ENCODE results near the gene CD36. TPM values are rescaled to one million over a fixed set of nuclear protein-coding genes. Genes with fewer than 3 reads are reported as not detected.
A peak's percentile ranks its signal among the peaks of the same experiment; 100 is the strongest.

CD36 gene
- total RNA-seq, 8 experiments from 2014 or later = 0.22 to 98.4 (median 0.80) TPM

GRCh38 chr7:80611353-80611752 lies 27.1 kb upstream of the CD36 start:
- in situ Hi-C loops (cut with MboI; ENCODE audit: low pct_unique_long_range_greater_than_20kb in 2 of 9, low sequenced_read_pairs in 9 of 9, unreplicated experiment in 9 of 9) = no loop called here
- Histone ChIP-seq H3K4me1 (replicated peaks in 1 of 2) (peaks cover 6 to 8% of the 10 kb centered on the region in 2 donors), H3K27ac (no peak overlapping the region), H3K4me3 (no peak overlapping the region)
- WGBS, 10 experiments = 92 to 100% (median 100%) methylated on average over 1 to 3 of the region's 3 CpGs; no CpG with 5 or more reads in 2 of the 10 experiments
- ATAC-seq (replicated peaks in 6 of 8) = no peak

DNA sequence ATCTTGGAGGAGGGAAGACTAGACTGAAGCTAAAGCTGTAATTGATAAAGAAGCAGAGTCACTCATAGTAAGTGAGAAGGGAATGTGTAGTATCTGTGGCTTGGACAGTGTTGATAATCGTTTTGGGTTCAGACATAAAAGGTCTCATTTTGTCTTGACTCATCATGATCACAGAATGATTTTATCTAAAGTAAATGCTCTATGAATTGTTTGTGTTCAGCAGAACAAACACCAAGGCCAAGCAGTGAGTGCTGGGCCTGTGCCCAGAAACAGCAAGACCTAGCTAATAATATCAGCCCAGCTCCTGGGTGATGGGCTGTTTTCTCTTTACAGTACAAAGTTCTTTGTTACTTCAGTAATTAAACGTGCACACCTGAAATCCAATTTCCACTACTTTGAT lies 26.7 kb upstream of the CD36 start:
- no peak overlapping the region for H3K4me3 ChIP-seq
- H3K27ac ChIP-seq = no peak overlapping the region
- H3K4me1 ChIP-seq (replicated peaks in 1 of 2) = peaks cover 8% of the 10 kb centered on the region in 2 donors
- WGBS, 10 experiments = 8 to 86% (median 67%) methylated on average over 1 to 2 of the region's 2 CpGs; no CpG with 5 or more reads in 2 of the 10 experiments
- in situ Hi-C loops (cut with MboI; ENCODE audit: low pct_unique_long_range_greater_than_20kb in 2 of 9, low sequenced_read_pairs in 9 of 9, unreplicated experiment in 9 of 9) = no loop called here
- ATAC-seq (replicated peaks in 6 of 8) = peak in 1 of 8 experiments; percentile 75

DNA sequence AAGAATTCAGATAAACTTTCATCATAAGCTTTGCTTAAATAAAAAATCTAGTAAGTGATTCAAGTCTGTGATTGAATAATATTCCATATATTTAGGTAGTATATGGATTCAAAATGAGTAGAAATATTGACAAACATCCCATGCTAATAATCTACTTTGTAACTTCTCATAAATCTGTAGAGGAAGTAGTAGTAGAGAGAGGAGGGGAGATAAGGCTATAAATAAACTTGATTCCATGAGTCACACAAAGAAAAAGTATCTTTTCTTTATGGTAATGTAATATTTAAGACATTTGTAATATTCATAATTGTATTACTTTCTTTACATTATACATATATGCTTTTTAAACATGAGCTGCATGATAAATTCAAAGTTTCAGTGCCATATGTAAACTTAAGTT lies 25.6 kb upstream of the CD36 start:
- in situ Hi-C loops (cut with MboI; ENCODE audit: low pct_unique_long_range_greater_than_20kb in 2 of 9, low sequenced_read_pairs in 9 of 9, unreplicated experiment in 9 of 9) = no loop called here
- H3K4me3 ChIP-seq = no peak overlapping the region
- peaks cover 4 to 8% of the 10 kb centered on the region in 2 donors for H3K4me1 ChIP-seq (replicated peaks in 1 of 2)
- peak in 1 of 8 experiments; percentile 35 for ATAC-seq (replicated peaks in 6 of 8)
- no peak overlapping the region for H3K27ac ChIP-seq

GRCh38 chr7:80613519-80613918 lies 24.9 kb upstream of the CD36 start:
- WGBS, 10 experiments = 83 to 100% (median 92%) methylated on average over 1 of the region's 1 CpG; no CpG with 5 or more reads in 3 of the 10 experiments
- no peak for ATAC-seq (replicated peaks in 6 of 8)
- in situ Hi-C loops (cut with MboI; ENCODE audit: low pct_unique_long_range_greater_than_20kb in 2 of 9, low sequenced_read_pairs in 9 of 9, unreplicated experiment in 9 of 9) = no loop called here
- no peak overlapping the region for H3K27ac ChIP-seq
- H3K4me1 ChIP-seq (replicated peaks in 1 of 2) = peaks cover 4 to 8% of the 10 kb centered on the region in 2 donors
- no peak overlapping the region for H3K4me3 ChIP-seq

GRCh38 chr7:80614851-80615271 lies 23.6 kb upstream of the CD36 start:
- no peak overlapping the region for H3K27ac ChIP-seq
- ATAC-seq (replicated peaks in 6 of 8) = peak in 2 of 8 experiments; percentile 59 to 95
- H3K4me3 ChIP-seq = no peak overlapping the region
- H3K4me1 ChIP-seq (replicated peaks in 1 of 2) = peaks cover 4 to 8% of the 10 kb centered on the region in 2 donors
- in situ Hi-C loops (cut with MboI; ENCODE audit: low pct_unique_long_range_greater_than_20kb in 2 of 9, low sequenced_read_pairs in 9 of 9, unreplicated experiment in 9 of 9) = no loop called here
- WGBS, 10 experiments = 22 to 89% (median 57%) methylated on average over 1 to 5 of the region's 5 CpGs

GRCh38 chr7:80618096-80618495 lies 20.3 kb upstream of the CD36 start:
- in situ Hi-C loops (cut with MboI; ENCODE audit: low pct_unique_long_range_greater_than_20kb in 2 of 9, low sequenced_read_pairs in 9 of 9, unreplicated experiment in 9 of 9) = no loop called here
- H3K4me3 ChIP-seq = no peak overlapping the region
- H3K4me1 ChIP-seq (replicated peaks in 1 of 2) = peaks cover 4 to 8% of the 10 kb centered on the region in 2 donors
- 33 to 100% (median 93%) methylated on average over 1 of the region's 1 CpG; no CpG with 5 or more reads in 4 of the 10 experiments for WGBS, 10 experiments
- no peak overlapping the region for H3K27ac ChIP-seq
- no peak for ATAC-seq (replicated peaks in 6 of 8)

DNA sequence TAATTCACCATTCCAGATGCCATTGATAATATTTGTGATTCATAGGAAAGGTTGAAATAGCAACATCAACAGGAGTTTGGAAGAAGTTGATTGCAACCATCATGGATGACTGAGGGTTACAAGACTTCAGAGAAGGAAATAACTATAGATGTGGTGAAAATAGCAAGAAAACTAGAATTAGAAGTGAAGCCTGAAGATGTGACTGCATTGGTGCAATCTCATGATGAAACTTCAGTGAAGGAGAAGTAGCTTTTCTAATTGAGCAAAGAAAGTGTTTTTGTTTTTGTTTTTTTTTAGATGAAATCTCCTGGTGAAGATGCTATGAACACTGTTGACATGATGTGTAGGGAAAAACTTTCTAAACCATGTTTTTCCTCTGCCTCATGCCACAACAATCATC lies 18.7 kb upstream of the CD36 start:
- in situ Hi-C loops (cut with MboI; ENCODE audit: low pct_unique_long_range_greater_than_20kb in 2 of 9, low sequenced_read_pairs in 9 of 9, unreplicated experiment in 9 of 9) = no loop called here
- H3K4me1 ChIP-seq (replicated peaks in 1 of 2) = peaks cover 7 to 10% of the 10 kb centered on the region in 2 donors
- no peak overlapping the region for H3K4me3 ChIP-seq
- no peak for ATAC-seq (replicated peaks in 6 of 8)
- H3K27ac ChIP-seq = no peak overlapping the region

DNA sequence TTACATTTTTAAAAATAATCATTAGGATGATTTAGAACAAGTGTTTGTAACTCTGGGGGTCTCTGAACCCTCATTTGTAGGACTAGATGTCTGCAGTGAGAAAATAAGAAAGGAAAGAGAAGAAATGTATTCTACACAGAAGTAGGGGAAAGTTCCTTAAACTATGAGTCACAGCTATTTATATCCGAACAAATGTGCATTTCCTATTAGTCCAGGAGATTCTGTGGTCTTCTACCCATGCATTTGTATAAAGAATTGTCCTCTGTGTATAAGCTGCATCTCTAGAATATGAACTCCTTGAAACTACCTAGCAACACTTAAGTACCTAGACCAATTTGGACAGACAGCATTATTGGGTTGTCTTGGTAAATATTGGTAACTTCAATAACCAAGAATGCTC lies 15.9 kb upstream of the CD36 start:
- H3K27ac ChIP-seq = no peak overlapping the region
- no peak overlapping the region for H3K4me3 ChIP-seq
- ATAC-seq (replicated peaks in 6 of 8) = peak in 3 of 8 experiments; percentile 86 to 96 (median 96)
- H3K4me1 ChIP-seq (replicated peaks in 1 of 2) = peaks cover 4 to 8% of the 10 kb centered on the region in 2 donors
- WGBS, 10 experiments = 0 to 100% (median 42%) methylated on average over 1 of the region's 1 CpG; no CpG with 5 or more reads in 2 of the 10 experiments
- in situ Hi-C loops (cut with MboI; ENCODE audit: low pct_unique_long_range_greater_than_20kb in 2 of 9, low sequenced_read_pairs in 9 of 9, unreplicated experiment in 9 of 9) = no loop called here

GRCh38 chr7:80623503-80624252 lies 14.8 kb upstream of the CD36 start:
- Histone ChIP-seq H3K27ac (no peak overlapping the region), H3K4me1 (replicated peaks in 1 of 2) (peaks cover 4 to 8% of the 10 kb centered on the region in 2 donors), H3K4me3 (no peak overlapping the region)
- in situ Hi-C loops (cut with MboI; ENCODE audit: low pct_unique_long_range_greater_than_20kb in 2 of 9, low sequenced_read_pairs in 9 of 9, unreplicated experiment in 9 of 9) = no loop called here
- WGBS, 10 experiments = 20 to 86% (median 50%) methylated on average over 1 to 3 of the region's 3 CpGs; no CpG with 5 or more reads in 1 of the 10 experiments
- ATAC-seq (replicated peaks in 6 of 8) = peak in 6 of 8 experiments; percentile 46 to 93 (median 54)

DNA sequence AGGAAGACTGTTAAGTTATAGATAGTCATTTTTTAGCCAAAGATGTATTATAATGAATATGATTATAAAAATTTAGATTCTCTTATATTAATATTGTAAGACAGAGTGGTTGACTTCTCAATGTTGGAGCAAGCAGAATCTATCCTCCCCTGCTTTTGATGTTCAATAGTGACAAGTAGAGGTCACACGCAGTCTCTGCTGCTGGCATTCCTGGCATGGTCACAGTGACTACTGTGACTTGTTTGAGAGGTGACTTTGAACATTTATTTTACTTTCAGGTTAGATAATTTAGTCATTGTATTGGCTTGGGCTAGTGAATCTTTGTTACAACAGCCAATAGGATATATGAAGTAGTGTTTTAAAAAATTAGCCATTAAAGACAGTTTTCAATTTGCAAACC lies 13.7 kb upstream of the CD36 start:
- no peak overlapping the region for H3K27ac ChIP-seq
- H3K4me3 ChIP-seq = no peak overlapping the region
- peaks cover 4 to 8% of the 10 kb centered on the region in 2 donors for H3K4me1 ChIP-seq (replicated peaks in 1 of 2)
- no peak for ATAC-seq (replicated peaks in 6 of 8)
- 92 to 100% (median 100%) methylated on average over 1 of the region's 1 CpG; no CpG with 5 or more reads in 5 of the 10 experiments for WGBS, 10 experiments
- in situ Hi-C loops (cut with MboI; ENCODE audit: low pct_unique_long_range_greater_than_20kb in 2 of 9, low sequenced_read_pairs in 9 of 9, unreplicated experiment in 9 of 9) = no loop called here

DNA sequence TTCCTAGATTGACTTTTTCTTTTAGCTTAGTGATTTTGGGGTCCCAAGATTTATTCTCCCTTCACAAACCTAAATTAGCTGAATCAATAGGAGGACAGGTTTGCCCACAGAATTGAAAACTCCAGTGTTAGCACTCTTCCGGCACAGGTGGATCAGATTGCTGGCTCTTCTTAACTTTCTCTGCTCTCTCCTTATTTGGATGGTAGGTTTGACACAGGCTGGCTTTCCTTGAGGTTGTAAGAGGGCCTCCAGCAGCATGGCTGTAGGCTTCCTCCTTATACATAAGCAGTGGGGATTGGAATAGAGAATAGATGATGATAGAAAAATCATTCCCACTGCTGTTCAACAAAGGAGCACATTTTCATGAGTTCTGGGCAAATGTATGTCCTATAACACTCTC lies 9.4 kb upstream of the CD36 start:
- no peak overlapping the region for H3K4me3 ChIP-seq
- peaks cover 0 to 3% of the 10 kb centered on the region in 2 donors for H3K4me1 ChIP-seq (replicated peaks in 1 of 2)
- no peak overlapping the region for H3K27ac ChIP-seq
- 40 to 100% (median 100%) methylated on average over 1 of the region's 1 CpG; no CpG with 5 or more reads in 3 of the 10 experiments for WGBS, 10 experiments
- in situ Hi-C loops (cut with MboI; ENCODE audit: low pct_unique_long_range_greater_than_20kb in 2 of 9, low sequenced_read_pairs in 9 of 9, unreplicated experiment in 9 of 9) = no loop called here
- ATAC-seq (replicated peaks in 6 of 8) = no peak

- in situ Hi-C loops (cut with MboI; ENCODE audit: low pct_unique_long_range_greater_than_20kb in 2 of 9, low sequenced_read_pairs in 9 of 9, unreplicated experiment in 9 of 9) = no loop called here
- H3K4me3 ChIP-seq = no peak overlapping the region
- 59 to 100% (median 85%) methylated on average over 2 to 7 of the region's 7 CpGs for WGBS, 10 experiments
- no peak overlapping the region for H3K27ac ChIP-seq
- ATAC-seq (replicated peaks in 6 of 8) = peak in 1 of 8 experiments; percentile 64
- peaks cover 0 to 2% of the 10 kb centered on the region in 2 donors for H3K4me1 ChIP-seq (replicated peaks in 1 of 2)
Observed at GRCh38 chr7:80630608-80631405, 7.6 kb upstream of the CD36 start.

GRCh38 chr7:80631421-80631820 lies 7.0 kb upstream of the CD36 start:
- no peak for ATAC-seq (replicated peaks in 6 of 8)
- no peaks in the 10 kb centered on the region for H3K4me1 ChIP-seq (replicated peaks in 1 of 2)
- H3K4me3 ChIP-seq = no peak overlapping the region
- no peak overlapping the region for H3K27ac ChIP-seq
- in situ Hi-C loops (cut with MboI; ENCODE audit: low pct_unique_long_range_greater_than_20kb in 2 of 9, low sequenced_read_pairs in 9 of 9, unreplicated experiment in 9 of 9) = no loop called here

All from motor neuron (in vitro differentiated cells).